Right renal cortex interstitium (tissue), 3 donors: ENCODE measurements around the gene SLC38A8. TPM values are rescaled to one million over a fixed set of nuclear protein-coding genes. Genes with fewer than 3 reads are reported as not detected.

Experiments used
- DNase-seq, 3 donors: peaks; one replicate each; pipeline ENCODE4 v3.0.0-alpha.2; 2013; ENCODE audit warnings: low read depth in 3 of 3, low spot score in 2 of 3
- polyA plus RNA-seq, 3 donors: library from polyadenylated mRNA; unstranded; fragments of 120-200 nt; gene quantifications; one replicate each; pipeline ENCODE4 v1.2.1, GENCODE V29; 2013; ENCODE audit not compliant: insufficient read length in 3 of 3

SLC38A8 gene
- polyA plus RNA-seq, 3 donors: 0.17 TPM; not detected in 2

DNA sequence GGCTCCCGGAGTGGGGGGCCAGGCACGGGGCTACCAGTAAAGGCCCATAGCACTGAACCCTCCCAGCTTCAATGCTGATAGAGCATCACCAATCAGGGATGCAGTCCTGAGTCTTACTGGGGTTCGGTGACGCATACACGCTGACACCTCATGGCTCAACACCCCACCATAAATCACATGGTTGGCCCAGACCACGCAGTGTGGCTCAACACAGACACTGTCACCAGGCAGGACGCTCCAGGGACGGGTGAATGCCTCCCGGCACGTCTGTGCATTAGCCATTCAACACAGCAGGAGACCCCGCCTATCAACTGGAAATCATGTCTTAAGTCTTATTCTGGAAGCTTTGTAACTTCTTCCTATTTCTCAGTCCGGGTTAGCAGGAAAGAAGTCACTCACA, 39.6 kb downstream of the SLC38A8 start:
- DNase-seq: no peak

DNA sequence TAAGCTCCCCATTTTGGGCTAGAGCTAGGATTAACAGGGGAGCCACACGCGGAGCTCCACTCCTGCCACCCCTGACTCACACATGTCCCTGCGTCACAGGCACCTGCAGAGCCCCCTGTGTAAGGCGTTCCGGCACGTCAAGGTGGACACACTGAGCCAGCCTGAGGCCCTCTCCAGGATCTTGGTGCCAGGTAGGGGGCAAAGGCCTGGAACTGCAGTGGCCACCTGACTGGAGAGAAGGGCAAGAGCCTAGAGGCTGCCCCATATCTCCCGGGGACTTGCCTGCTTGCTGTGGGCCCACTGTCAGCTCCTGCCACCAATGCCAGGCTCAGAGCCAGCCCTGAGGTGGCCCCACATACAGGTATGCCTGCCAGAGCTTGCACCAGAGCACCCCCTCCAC, 40.9 kb downstream of the SLC38A8 start:
- no peak for DNase-seq

- no peak for DNase-seq
Observed at GRCh38 chr16:84000989-84001642, 41.5 kb downstream of the SLC38A8 start.

DNA sequence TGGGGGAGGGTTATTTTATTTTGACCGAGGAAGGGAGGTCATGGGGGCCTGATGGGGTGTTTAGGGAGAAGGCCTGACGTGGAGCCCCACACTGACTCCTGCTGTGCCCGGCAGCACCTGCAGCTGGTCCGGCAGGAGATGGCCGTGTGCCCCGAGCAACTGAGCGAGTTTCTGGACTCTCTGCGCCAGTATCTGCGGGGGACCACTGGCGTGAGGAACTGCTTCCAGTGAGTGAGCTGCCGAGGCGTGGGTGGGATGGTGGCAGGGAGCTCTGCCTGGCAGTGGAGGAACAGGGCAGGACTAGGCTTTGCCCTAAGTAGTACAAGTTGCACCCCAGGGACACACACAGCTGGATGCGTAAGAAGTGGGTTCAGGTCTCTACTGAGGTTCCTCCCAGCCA, 44.5 kb downstream of the SLC38A8 start:
- no peak for DNase-seq

- DNase-seq: no peak
Observed at GRCh38 chr16:83996481-83997252, 45.9 kb downstream of the SLC38A8 start.

DNA sequence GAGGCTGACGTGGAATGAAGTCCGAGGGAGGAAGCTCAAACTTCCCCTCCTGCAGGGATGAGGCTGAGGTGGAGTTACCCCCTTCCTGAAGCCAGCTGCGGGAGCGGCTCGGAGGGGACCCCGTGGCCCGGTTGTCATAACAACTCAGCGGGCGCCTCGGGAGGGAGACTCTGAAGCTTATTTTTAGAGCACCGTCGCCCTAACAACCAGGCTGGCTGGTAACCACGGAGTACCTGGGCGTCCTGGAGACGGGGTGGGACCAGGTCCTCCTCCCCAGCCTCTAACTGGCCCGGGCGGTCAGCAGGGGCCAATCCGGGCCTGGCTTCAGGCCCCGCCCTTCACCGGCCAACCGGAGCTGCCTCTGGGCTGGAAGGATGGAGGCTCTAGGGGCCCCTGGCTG, 46.8 kb downstream of the SLC38A8 start:
- peak in 2 of 3 donors; percentile 23 to 59 for DNase-seq

GRCh38 chr16:83994703-83995102, 47.9 kb downstream of the SLC38A8 start:
- no peak for DNase-seq

GRCh38 chr16:83994087-83994486, 48.5 kb downstream of the SLC38A8 start:
- DNase-seq: no peak

DNA sequence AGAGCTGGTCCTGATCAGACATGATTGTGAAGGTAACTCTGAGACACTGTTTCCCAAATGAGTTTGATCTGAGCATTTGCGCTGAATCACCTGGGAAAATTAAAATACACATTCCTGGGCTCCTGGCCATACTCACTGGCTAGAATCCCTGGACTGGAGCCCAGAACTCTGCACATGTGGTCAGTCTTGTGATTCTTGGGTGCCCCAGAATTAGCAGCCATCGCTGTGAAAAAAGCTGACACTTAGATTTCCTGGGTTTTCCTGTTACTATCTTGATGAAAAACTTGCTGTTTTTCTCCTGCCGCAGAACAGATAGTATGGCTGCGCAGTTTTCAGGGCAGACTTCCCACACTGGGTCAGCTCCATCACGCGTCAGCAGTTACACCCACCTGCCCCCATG, 50.0 kb downstream of the SLC38A8 start:
- DNase-seq: no peak

DNA sequence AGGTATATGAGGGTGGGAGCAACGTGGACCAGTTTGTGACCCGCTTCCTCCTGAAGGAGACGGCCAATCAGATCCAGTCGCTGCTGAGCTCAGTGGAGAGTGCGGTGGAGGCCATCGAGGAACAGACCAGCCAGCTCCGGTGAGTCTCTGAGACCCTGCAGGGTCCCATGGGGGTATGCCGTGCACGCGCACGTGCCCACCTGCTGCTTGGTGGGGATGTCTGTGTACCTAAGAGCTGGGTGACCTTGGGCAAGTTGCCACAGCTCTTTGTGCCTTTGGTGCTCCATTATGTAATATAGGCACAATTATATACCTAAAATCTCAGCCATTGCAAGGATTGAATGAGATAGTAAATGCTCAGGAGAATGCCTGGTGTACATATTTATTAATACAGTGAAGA, 52.1 kb downstream of the SLC38A8 start:
- DNase-seq: no peak

DNA sequence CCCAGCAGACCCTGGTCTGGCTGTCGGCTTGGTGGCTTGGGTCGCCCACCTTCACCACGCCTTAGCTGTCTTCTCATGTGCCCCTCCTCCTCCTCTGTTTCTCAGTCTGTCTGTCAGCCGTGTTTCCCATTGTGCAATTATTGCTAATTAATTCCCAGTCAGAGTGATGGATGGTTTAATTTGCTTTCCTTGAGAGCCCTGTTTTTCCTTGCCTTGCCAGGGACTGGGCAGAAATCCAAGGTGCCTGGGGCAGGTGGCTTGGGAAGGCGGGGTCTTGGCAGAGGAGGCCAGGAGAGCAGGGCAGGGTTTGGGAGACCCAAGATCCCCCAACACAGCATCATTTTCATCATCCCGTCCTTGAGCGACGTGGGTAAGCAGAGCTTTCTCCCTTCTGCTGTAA, 53.3 kb downstream of the SLC38A8 start:
- no peak for DNase-seq

- no peak for DNase-seq
Observed at GRCh38 chr16:83983491-83983890, 59.1 kb downstream of the SLC38A8 start.

- DNase-seq: no peak
Observed at GRCh38 chr16:83981799-83982198, 60.8 kb downstream of the SLC38A8 start.

GRCh38 chr16:83980794-83981193, 61.8 kb downstream of the SLC38A8 start:
- no peak for DNase-seq

- no peak for DNase-seq
Observed at GRCh38 chr16:83979441-83979840, 63.2 kb downstream of the SLC38A8 start.

- no peak for DNase-seq
Observed at GRCh38 chr16:83978401-83978904, 64.1 kb downstream of the SLC38A8 start.

- DNase-seq: no peak
Observed at GRCh38 chr16:83977056-83977815, 65.4 kb downstream of the SLC38A8 start.

DNA sequence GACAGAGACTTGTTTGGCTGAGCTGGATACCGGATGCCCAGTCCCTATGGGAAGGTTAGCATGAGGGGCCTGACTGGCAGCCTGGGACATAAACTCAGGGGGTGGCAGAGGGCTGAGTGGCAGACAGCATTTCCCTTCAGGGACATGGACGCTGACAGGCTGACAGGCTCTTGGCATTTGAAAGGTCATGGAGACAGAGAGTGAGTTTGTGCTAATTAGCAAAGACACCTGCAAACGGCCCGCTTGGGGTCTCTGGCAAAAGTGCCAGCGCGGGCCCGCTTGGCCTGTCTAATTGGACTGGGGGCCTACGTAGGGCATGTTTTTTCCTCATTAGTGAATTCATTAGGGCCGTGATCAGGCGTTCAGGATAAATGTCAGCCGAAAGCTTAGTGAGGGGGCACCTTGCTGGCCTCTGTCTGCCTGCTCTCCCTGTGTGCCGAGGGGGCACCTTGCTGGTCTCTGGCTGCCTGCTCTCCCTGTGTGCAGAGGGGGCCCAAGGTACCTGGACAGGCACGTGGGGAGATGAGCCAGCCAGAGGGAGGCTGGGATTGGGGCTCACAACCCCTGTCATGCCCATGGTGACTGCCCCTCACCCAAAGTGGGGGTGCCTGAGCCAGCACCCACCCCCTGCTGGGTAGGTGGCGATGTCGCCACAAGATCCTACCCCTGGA, 66.9 kb downstream of the SLC38A8 start:
- DNase-seq: no peak

DNA sequence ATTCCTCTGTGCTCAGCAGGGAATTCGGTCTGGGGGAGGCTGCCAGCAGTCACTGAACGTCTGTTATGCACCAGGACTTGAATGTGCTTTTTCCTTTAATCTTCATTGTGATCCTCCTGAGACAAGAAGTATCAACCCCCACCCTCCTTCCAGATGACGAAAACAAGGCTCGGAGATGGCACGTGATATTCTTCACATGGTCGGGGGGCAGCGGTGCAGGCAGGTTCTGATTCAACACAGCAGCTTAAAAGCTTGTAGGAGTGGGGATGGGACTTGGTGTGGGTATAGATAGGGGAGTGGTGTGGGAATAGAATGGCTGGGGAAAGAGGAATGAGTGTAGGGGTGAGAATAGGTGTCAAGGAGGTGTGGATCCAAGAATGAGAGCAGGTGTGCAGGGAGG, 68.1 kb downstream of the SLC38A8 start:
- DNase-seq: no peak

DNA sequence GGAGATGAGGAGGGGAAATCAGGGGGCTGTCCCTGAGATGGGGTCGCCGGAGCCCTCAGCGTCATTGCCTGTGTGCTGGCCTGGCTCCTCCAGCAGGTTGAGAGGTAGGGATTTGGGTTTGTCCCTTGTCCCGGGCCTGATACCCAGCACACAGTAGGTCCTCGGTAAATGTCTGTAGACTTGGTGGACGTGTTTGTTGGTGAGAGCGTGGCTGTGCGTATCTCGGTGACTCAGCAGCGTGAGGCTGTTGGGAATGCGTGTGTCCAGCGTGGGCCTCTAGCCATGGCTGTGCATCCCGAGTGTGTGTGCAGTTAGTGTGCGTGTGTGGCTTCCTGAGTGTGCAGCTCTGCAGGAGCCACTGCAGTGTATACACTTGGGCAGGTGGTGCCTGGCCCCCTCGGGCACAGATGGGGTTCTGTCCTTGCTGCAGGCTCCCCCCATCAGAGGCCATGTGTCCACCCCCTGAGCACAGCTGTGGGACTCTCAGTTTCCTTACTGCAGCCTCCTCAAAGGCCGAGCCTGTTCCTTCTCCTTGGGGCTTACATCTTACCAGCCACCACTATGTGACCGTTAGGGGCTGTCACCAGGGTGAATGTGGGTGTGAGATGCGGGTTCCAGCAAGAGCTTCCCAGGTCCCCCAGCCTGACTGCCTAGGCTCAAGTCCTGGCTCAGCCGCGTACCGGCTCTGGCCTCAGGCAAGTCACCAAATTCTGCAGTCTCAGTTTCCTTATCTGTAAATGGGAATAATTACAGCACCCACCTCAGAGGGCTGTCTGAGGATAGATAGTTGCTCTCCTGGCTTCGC, 68.8 kb downstream of the SLC38A8 start:
- DNase-seq: no peak
